ENCODE results near the gene LGALS3BP. TPM values are rescaled to one million over a fixed set of nuclear protein-coding genes. Genes with fewer than 3 reads are reported as not detected.
A peak's percentile ranks its signal among the peaks of the same experiment; 100 is the strongest.

Gene LGALS3BP
- total and polyA plus RNA-seq, 2 of the 13 experiments (the other 11 are each of a cell fraction or from before 2014, with no cell fraction given), result 137 to 332 TPM

GRCh38 chr17:78972507-78973105, 7.1 kb downstream of the LGALS3BP start (continued):
- TF ChIP-seq ZHX2 (IDR thresholded peaks at IDR 0.05; ENCODE audit: low read depth) (no peak), ZHX2 (CRISPR knock-in tag; IDR thresholded peaks at IDR 0.05; ENCODE audit: borderline replicate concordance) (no peak), LCORL (IDR thresholded peaks at IDR 0.05) (no peak), LCORL (CRISPR knock-in tag; IDR thresholded peaks at IDR 0.05) (no peak), ZNF552 (CRISPR knock-in tag; IDR thresholded peaks at IDR 0.05; ENCODE audit: borderline replicate concordance) (no peak), FOXO4 (CRISPR knock-in tag; conservative IDR thresholded peaks at IDR 0.05) (0 out of 2 replicates have a peak, but pooled peaks have one; percentile 53), ZNF143 (CRISPR knock-in tag; IDR thresholded peaks at IDR 0.05) (no peak), ZNF230 (CRISPR knock-in tag; IDR thresholded peaks at IDR 0.05) (no peak), MXD4 (CRISPR knock-in tag; IDR thresholded peaks at IDR 0.05) (no peak), CENPT (CRISPR knock-in tag; IDR thresholded peaks at IDR 0.05; ENCODE audit: low read depth) (no peak), CHD2 (IDR thresholded peaks at IDR 0.05; ENCODE audit: low read depth, low read length) (no peak), CEBPZ (IDR thresholded peaks at IDR 0.05; ENCODE audit: low read length) (no peak), HIC2 (CRISPR knock-in tag; IDR thresholded peaks at IDR 0.05; ENCODE audit: low read depth) (0 out of 2 replicates have a peak, but pooled peaks have one; percentile 15), SMYD3 (CRISPR knock-in tag; IDR thresholded peaks at IDR 0.05) (no peak), ATF3 (CRISPR knock-in tag; IDR thresholded peaks at IDR 0.05) (no peak), FLYWCH1 (CRISPR knock-in tag; IDR thresholded peaks at IDR 0.05) (no peak)

All from HepG2 (cell line).